OCI-LY7 (cell line): ENCODE measurements around the gene TMEM184A. TPM values are rescaled to one million over a fixed set of nuclear protein-coding genes. Genes with fewer than 3 reads are reported as not detected.
A peak's percentile ranks its signal among the peaks of the same experiment; 100 is the strongest.

Source experiments
- BruUV-seq: library from RNA; stranded (reverse); fragments of 400-500 nt; replicated peaks from 2 replicates; lab custom pipeline; 2021; lab: Mats Ljungman, UMichigan
- CTCF ChIA-PET: fragments of 300-600 bp; sonication (Branson Sonifier 250); formaldehyde crosslinking; loops from one replicate; lab custom pipeline; 2022; ENCODE audit warnings: antibody characterized with exemption; ENCODE audit not compliant: unreplicated experiment; lab: Charles Lee
- POLR2A ChIA-PET: fragments of 300-600 bp; sonication (Branson Sonifier 250); formaldehyde crosslinking; loops from one replicate; lab custom pipeline; 2022; ENCODE audit warnings: antibody characterized with exemption; lab: Charles Lee
- DNase-seq: peaks from one replicate; pipeline ENCODE4 v3.0.0-alpha.2; 2015; ENCODE audit warnings: low spot score
- H2AFZ ChIP-seq: fragments of 200-600 bp; sonication (generic), shearing (Covaris generic); 2 replicates; pipeline ENCODE4 v1.6.1; 2014; ENCODE audit warnings: mild to moderate bottlenecking, antibody characterized with exemption, low read length, moderate library complexity
- H3K27ac ChIP-seq: fragments of 200-600 bp; sonication (generic); 2 replicates; pipeline ENCODE4 v1.5.1; 2014; ENCODE audit warnings: mixed run types, low read depth, mild to moderate bottlenecking, moderate library complexity, low read length, inconsistent platforms; ENCODE audit not compliant: poor library complexity, severe bottlenecking
- H3K36me3 ChIP-seq: fragments of 200-600 bp; sonication (generic); 2 replicates; pipeline ENCODE4 v1.6.1; 2014; ENCODE audit warnings: mild to moderate bottlenecking, antibody characterized with exemption, low read length, moderate library complexity, mixed read lengths; ENCODE audit not compliant: insufficient read depth
- H3K4me1 ChIP-seq: fragments of 200-600 bp; sonication (generic); 2 replicates; pipeline ENCODE4 v1.5.1; 2014; ENCODE audit warnings: mild to moderate bottlenecking, low read length; ENCODE audit not compliant: insufficient read depth, poor library complexity, severe bottlenecking
- H3K4me2 ChIP-seq: fragments of 200-600 bp; sonication (generic); 2 replicates; pipeline ENCODE4 v1.6.1; 2014; ENCODE audit warnings: mild to moderate bottlenecking, low read length
- H3K4me3 ChIP-seq: fragments of 200-600 bp; sonication (generic); 2 replicates; pipeline ENCODE4 v1.5.1; 2014; ENCODE audit warnings: mild to moderate bottlenecking, low read depth, low read length; ENCODE audit not compliant: poor library complexity, severe bottlenecking
- H3K79me2 ChIP-seq: fragments of 200-600 bp; sonication (generic); 2 replicates; pipeline ENCODE4 v1.6.1; 2016; ENCODE audit warnings: low read depth, mild to moderate bottlenecking, low read length, moderate library complexity, mixed read lengths; ENCODE audit not compliant: insufficient read depth
- H3K9me2 ChIP-seq: fragments of 200-600 bp; sonication (generic); 2 replicates; pipeline ENCODE4 v1.6.1; 2016; ENCODE audit warnings: mild to moderate bottlenecking, low read length, mixed read lengths; ENCODE audit not compliant: insufficient read depth
- H3K9me3 ChIP-seq: fragments of 200-600 bp; sonication (generic); 2 replicates; pipeline ENCODE4 v1.6.1; 2014; ENCODE audit warnings: mild to moderate bottlenecking, mixed run types, low read length, mixed read lengths
- H4K20me1 ChIP-seq: fragments of 200-600 bp; sonication (generic); 2 replicates; pipeline ENCODE4 v1.6.1; 2014; ENCODE audit warnings: mild to moderate bottlenecking, antibody characterized with exemption, low read length, moderate library complexity, mixed read lengths; ENCODE audit not compliant: insufficient read depth
- EZH2phosphoT487 ChIP-seq: fragments of 200-600 bp; sonication (generic); IDR thresholded peaks from 2 replicates; pipeline ENCODE4 v1.6.1; 2018; ENCODE audit warnings: low read depth, borderline replicate concordance, mild to moderate bottlenecking, mixed run types, antibody characterized with exemption, low read length, moderate library complexity, mixed read lengths
- intact Hi-C: fragments of 100-400 bp; cut with micrococcal nuclease; formaldehyde crosslinking; loops from one replicate; pipeline ENCODE4 v1.10.0; 2022; ENCODE audit not compliant: unreplicated experiment
- total RNA-seq, 2 experiments: library from RNA; depleted of rRNA in 1 of 2; stranded (reverse); fragments of >200 nt in 1 of 2; shearing (Covaris generic) in 1 of 2; gene quantifications; 2 replicates each; pipeline ENCODE4 v1.2.3, GENCODE V29; 2014 to 2022
- TF ChIP-seq, protein P1 (sequence below): fragments of 200-600 bp; sonication (generic); conservative IDR thresholded peaks from 2 replicates; pipeline ENCODE4 v1.5.1; 2014; ENCODE audit warnings: mild to moderate bottlenecking, antibody characterized with exemption, low read length, moderate library complexity, mixed read lengths

Gene TMEM184A
- total RNA-seq, 2 experiments from 2014 or later, result 0.19 TPM; not detected in 1

- Histone ChIP-seq H3K79me2 (0 out of 2 replicates have a peak, but pooled peaks cover 3% of the 10 kb centered on the region), H3K9me3 (no peaks in the 10 kb centered on the region), H2AFZ (peak overlapping the region; percentile 39; the same call in 1 of the 2 replicates), H4K20me1 (no peaks in the 10 kb centered on the region), H3K4me3 (no peak overlapping the region), H3K4me1 (peaks cover 22% of the 10 kb centered on the region), H3K36me3 (no peaks in the 10 kb centered on the region), H3K27ac (no peak overlapping the region), H3K9me2 (no peaks in the 10 kb centered on the region), H3K4me2 (no peak overlapping the region)
- BruUV-seq, result no TSS peak
- CTCF ChIA-PET, result interaction anchor here (0.6 kb wide), 1 partner anchor 45 kb away, joined by 7 read pairs; no protein-coding TSS in a partner anchor
- intact Hi-C loops, result no loop called here
- TF ChIP-seq, protein P1, sequence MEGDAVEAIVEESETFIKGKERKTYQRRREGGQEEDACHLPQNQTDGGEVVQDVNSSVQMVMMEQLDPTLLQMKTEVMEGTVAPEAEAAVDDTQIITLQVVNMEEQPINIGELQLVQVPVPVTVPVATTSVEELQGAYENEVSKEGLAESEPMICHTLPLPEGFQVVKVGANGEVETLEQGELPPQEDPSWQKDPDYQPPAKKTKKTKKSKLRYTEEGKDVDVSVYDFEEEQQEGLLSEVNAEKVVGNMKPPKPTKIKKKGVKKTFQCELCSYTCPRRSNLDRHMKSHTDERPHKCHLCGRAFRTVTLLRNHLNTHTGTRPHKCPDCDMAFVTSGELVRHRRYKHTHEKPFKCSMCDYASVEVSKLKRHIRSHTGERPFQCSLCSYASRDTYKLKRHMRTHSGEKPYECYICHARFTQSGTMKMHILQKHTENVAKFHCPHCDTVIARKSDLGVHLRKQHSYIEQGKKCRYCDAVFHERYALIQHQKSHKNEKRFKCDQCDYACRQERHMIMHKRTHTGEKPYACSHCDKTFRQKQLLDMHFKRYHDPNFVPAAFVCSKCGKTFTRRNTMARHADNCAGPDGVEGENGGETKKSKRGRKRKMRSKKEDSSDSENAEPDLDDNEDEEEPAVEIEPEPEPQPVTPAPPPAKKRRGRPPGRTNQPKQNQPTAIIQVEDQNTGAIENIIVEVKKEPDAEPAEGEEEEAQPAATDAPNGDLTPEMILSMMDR, result no peak
- POLR2A ChIA-PET, result interaction anchor here (0.7 to 1.8 kb wide), 3 partner anchors 11 to 263 kb away, joined by 3 to 8 read pairs (median 4); no protein-coding TSS in a partner anchor
- DNase-seq, result no peak
Observed at GRCh38 chr7:1525409-1525808, 30.6 kb downstream of the TMEM184A start.

- TF ChIP-seq EZH2phosphoT487, result no peak
- TF ChIP-seq, protein P1, result no peak
- peaks cover 12% of the 10 kb centered on the region for H3K4me1 ChIP-seq
- no TSS peak for BruUV-seq
Observed at GRCh38 chr7:1523844-1524243, 32.2 kb downstream of the TMEM184A start.

GRCh38 chr7:1523208-1523607, 32.8 kb downstream of the TMEM184A start:
- no peaks in the 10 kb centered on the region for H4K20me1 ChIP-seq
- H3K4me2 ChIP-seq, result no peak overlapping the region
- intact Hi-C loops, result no loop called here
- no peak for DNase-seq
- no peak overlapping the region for H2AFZ ChIP-seq
- H3K9me2 ChIP-seq, result no peaks in the 10 kb centered on the region
- no peak for TF ChIP-seq EZH2phosphoT487
- H3K4me1 ChIP-seq, result peaks cover 12% of the 10 kb centered on the region
- ChIA-PET POLR2A (no interaction called here), CTCF (no interaction called here)
- no peaks in the 10 kb centered on the region for H3K36me3 ChIP-seq
- BruUV-seq, result no TSS peak
- no peaks in the 10 kb centered on the region for H3K79me2 ChIP-seq
- H3K9me3 ChIP-seq, result no peaks in the 10 kb centered on the region
- no peak overlapping the region for H3K27ac ChIP-seq
- no peak overlapping the region for H3K4me3 ChIP-seq

More at GRCh38 chr7:1523844-1524243, 32.2 kb downstream of the TMEM184A start:
- H3K79me2 ChIP-seq, result no peaks in the 10 kb centered on the region
- intact Hi-C loops, result no loop called here
- no peaks in the 10 kb centered on the region for H3K9me3 ChIP-seq
- CTCF ChIA-PET, result no interaction called here
- H3K4me3 ChIP-seq, result no peak overlapping the region
- no peaks in the 10 kb centered on the region for H3K36me3 ChIP-seq
- POLR2A ChIA-PET, result interaction anchor here (1.8 kb wide), 1 partner anchor 13 kb away, joined by 8 read pairs; no protein-coding TSS in a partner anchor
- H2AFZ ChIP-seq, result no peak overlapping the region
- DNase-seq, result no peak
- H3K27ac ChIP-seq, result no peak overlapping the region
- no peaks in the 10 kb centered on the region for H3K9me2 ChIP-seq
- no peaks in the 10 kb centered on the region for H4K20me1 ChIP-seq
- no peak overlapping the region for H3K4me2 ChIP-seq
